Measurements from ENCODE around the gene MUC4.
"Not testable (repeated sequence)": the region's sequence is repeated elsewhere in the genome, so short reads cannot be mapped to it uniquely, and the experiment has no call there.

The MUC4 gene

DNA sequence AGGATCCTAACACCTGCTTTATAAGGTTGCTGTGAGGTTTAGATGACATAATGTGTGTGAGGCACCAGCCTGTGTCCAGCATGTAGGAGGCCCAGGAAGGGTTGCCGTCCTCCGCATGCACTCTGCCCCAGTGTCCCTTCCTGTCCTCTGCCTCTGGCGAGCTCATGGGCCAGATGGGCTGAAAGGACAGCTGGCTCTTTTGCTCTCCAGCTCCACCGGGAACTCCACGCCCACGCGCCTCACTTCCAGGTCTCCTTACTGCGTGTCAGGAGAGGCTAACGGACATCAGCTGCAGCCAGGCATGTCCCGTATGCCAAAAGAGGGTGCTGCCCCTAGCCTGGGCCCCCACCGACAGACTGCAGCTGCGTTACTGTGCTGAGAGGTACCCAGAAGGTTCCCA is 78.8 kb downstream of the MUC4 start:
- no peaks in the 10 kb centered on the region for H3K9me3 ChIP-seq (ENCODE audit: insufficient read depth, low read length, severe bottlenecking)
- TF ChIP-seq EZH2 (IDR thresholded peaks at IDR 0.05; ENCODE audit: borderline replicate concordance, low read depth, low read length, severe bottlenecking), result no peak
- TF ChIP-seq, protein P1, sequence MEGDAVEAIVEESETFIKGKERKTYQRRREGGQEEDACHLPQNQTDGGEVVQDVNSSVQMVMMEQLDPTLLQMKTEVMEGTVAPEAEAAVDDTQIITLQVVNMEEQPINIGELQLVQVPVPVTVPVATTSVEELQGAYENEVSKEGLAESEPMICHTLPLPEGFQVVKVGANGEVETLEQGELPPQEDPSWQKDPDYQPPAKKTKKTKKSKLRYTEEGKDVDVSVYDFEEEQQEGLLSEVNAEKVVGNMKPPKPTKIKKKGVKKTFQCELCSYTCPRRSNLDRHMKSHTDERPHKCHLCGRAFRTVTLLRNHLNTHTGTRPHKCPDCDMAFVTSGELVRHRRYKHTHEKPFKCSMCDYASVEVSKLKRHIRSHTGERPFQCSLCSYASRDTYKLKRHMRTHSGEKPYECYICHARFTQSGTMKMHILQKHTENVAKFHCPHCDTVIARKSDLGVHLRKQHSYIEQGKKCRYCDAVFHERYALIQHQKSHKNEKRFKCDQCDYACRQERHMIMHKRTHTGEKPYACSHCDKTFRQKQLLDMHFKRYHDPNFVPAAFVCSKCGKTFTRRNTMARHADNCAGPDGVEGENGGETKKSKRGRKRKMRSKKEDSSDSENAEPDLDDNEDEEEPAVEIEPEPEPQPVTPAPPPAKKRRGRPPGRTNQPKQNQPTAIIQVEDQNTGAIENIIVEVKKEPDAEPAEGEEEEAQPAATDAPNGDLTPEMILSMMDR (IDR thresholded peaks at IDR 0.05; ENCODE audit: borderline replicate concordance, extremely low read depth, low read length, poor library complexity, severe bottlenecking), result no peak
- no peaks in the 10 kb centered on the region for H3K36me3 ChIP-seq (ENCODE audit: insufficient read depth, low read length)
- H4K20me1 ChIP-seq (ENCODE audit: insufficient read depth, low read length), result 0 out of 2 replicates have a peak, but pooled peaks cover 5% of the 10 kb centered on the region
- no peak overlapping the region for H3K27ac ChIP-seq (ENCODE audit: low read length)
- no peak overlapping the region for H3K4me3 ChIP-seq (ENCODE audit: low read depth in 1 of 2, low read length in 2 of 2)
- no peak for DNase-seq
- no peak overlapping the region for H2AFZ ChIP-seq (ENCODE audit: low read depth, low read length)
- H3K4me2 ChIP-seq (ENCODE audit: insufficient read depth, low read length), result no peak overlapping the region
- H3K4me1 ChIP-seq (ENCODE audit: insufficient read depth, low read length), result no peaks in the 10 kb centered on the region
- ATAC-seq (ENCODE audit: insufficient read depth, low read depth), result no peak
- H3K27me3 ChIP-seq (ENCODE audit: insufficient read depth, low read length, poor library complexity), result peaks cover 15% of the 10 kb centered on the region
- H3K79me2 ChIP-seq (ENCODE audit: insufficient read depth, low read length), result no peaks in the 10 kb centered on the region
- H3K9ac ChIP-seq (ENCODE audit: low read depth, low read length), result no peak overlapping the region

- H3K36me3 ChIP-seq (ENCODE audit: insufficient read depth, low read length), result no peaks in the 10 kb centered on the region
- TF ChIP-seq EZH2 (IDR thresholded peaks at IDR 0.05; ENCODE audit: borderline replicate concordance, low read depth, low read length, severe bottlenecking), result no peak
- TF ChIP-seq, protein P1 (IDR thresholded peaks at IDR 0.05; ENCODE audit: borderline replicate concordance, extremely low read depth, low read length, poor library complexity, severe bottlenecking), result no peak
- no peaks in the 10 kb centered on the region for H3K4me1 ChIP-seq (ENCODE audit: insufficient read depth, low read length)
- no peak overlapping the region for H3K9ac ChIP-seq (ENCODE audit: low read depth, low read length)
- no peak overlapping the region for H2AFZ ChIP-seq (ENCODE audit: low read depth, low read length)
- H3K27ac ChIP-seq (ENCODE audit: low read length), result no peak overlapping the region
- H4K20me1 ChIP-seq (ENCODE audit: insufficient read depth, low read length), result 0 out of 2 replicates have a peak, but pooled peaks cover 5% of the 10 kb centered on the region
- no peaks in the 10 kb centered on the region for H3K9me3 ChIP-seq (ENCODE audit: insufficient read depth, low read length, severe bottlenecking)
- no peak overlapping the region for H3K4me3 ChIP-seq (ENCODE audit: low read depth in 1 of 2, low read length in 2 of 2)
- H3K4me2 ChIP-seq (ENCODE audit: insufficient read depth, low read length), result no peak overlapping the region
- no peak for DNase-seq
- no peaks in the 10 kb centered on the region for H3K79me2 ChIP-seq (ENCODE audit: insufficient read depth, low read length)
- peaks cover 13% of the 10 kb centered on the region for H3K27me3 ChIP-seq (ENCODE audit: insufficient read depth, low read length, poor library complexity)
- ATAC-seq (ENCODE audit: insufficient read depth, low read depth), result no peak
Measured at GRCh38 chr3:195731356-195731905, 80.3 kb downstream of the MUC4 start.

GRCh38 chr3:195729476-195730251 is 82.1 kb downstream of the MUC4 start:
- peaks cover 6% of the 10 kb centered on the region for H3K27me3 ChIP-seq (ENCODE audit: insufficient read depth, low read length, poor library complexity)
- no peaks in the 10 kb centered on the region for H3K36me3 ChIP-seq (ENCODE audit: insufficient read depth, low read length)
- H3K27ac ChIP-seq (ENCODE audit: low read length), result no peak overlapping the region

DNA sequence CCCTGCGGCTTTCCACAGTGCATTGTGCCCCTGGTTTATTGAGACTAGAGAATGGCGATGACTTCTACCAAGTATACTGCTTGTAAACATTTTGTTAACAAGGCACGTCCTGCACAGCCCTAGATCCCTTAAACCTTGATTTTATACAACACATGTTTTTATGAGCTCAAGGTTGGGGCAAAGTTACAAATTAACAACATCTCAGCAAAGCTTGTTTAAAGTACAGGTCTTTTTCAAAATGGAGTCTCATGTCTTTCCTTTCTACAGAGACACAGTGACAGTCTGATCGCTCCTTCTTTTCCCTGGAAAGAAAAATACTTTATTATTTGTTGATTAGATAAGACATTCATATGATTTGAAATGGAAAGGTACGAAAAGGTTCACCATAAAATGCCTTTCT is 82.9 kb downstream of the MUC4 start:
- H3K4me1 ChIP-seq (ENCODE audit: insufficient read depth, low read length); H4K20me1 ChIP-seq (ENCODE audit: insufficient read depth, low read length); H3K36me3 ChIP-seq (ENCODE audit: insufficient read depth, low read length); H3K79me2 ChIP-seq (ENCODE audit: insufficient read depth, low read length); H3K9ac ChIP-seq (ENCODE audit: low read depth, low read length); H3K4me2 ChIP-seq (ENCODE audit: insufficient read depth, low read length); H3K27me3 ChIP-seq (ENCODE audit: insufficient read depth, low read length, poor library complexity); H2AFZ ChIP-seq (ENCODE audit: low read depth, low read length); H3K4me3 ChIP-seq (ENCODE audit: low read depth in 1 of 2, low read length in 2 of 2); H3K9me3 ChIP-seq (ENCODE audit: insufficient read depth, low read length, severe bottlenecking); ATAC-seq (ENCODE audit: insufficient read depth, low read depth); DNase-seq; H3K27ac ChIP-seq (ENCODE audit: low read length): not testable (repeated sequence)

More at GRCh38 chr3:195729476-195730251, 82.1 kb downstream of the MUC4 start:
- Histone ChIP-seq H3K4me3 (ENCODE audit: low read depth in 1 of 2, low read length in 2 of 2) (no peak overlapping the region), H3K4me1 (ENCODE audit: insufficient read depth, low read length) (no peaks in the 10 kb centered on the region), H2AFZ (ENCODE audit: low read depth, low read length) (no peak overlapping the region), H3K4me2 (ENCODE audit: insufficient read depth, low read length) (no peak overlapping the region), H3K9ac (ENCODE audit: low read depth, low read length) (no peak overlapping the region), H3K79me2 (ENCODE audit: insufficient read depth, low read length) (no peaks in the 10 kb centered on the region), H4K20me1 (ENCODE audit: insufficient read depth, low read length) (no peaks in the 10 kb centered on the region), H3K9me3 (ENCODE audit: insufficient read depth, low read length, severe bottlenecking) (no peaks in the 10 kb centered on the region)
- DNase-seq, result no peak
- TF ChIP-seq, protein P1 (IDR thresholded peaks at IDR 0.05; ENCODE audit: borderline replicate concordance, extremely low read depth, low read length, poor library complexity, severe bottlenecking), result no peak
- TF ChIP-seq EZH2 (IDR thresholded peaks at IDR 0.05; ENCODE audit: borderline replicate concordance, low read depth, low read length, severe bottlenecking), result no peak
- no peak for ATAC-seq (ENCODE audit: insufficient read depth, low read depth)

Data from DND-41 (cell line).